ENCODE data around the gene UGT3A2.

DNA sequence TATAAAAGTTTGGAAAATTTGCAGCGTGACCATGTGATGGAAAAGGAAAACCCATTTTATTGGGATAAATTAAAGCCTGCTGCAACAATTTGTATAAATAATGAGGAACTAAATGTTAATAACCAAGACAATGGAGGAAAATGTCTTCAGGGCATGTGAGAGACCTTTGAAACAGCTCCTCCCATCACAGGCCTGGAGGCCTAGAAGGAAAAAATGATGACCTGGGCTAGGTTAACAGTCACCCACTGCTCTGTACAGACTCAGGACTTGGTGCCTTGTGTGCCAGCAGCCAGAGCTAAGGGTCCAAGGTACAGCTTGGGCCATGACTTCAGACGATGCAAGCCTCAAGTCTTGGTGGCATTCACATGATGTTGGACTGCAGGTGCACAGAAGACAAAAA is 53.5 kb downstream of the UGT3A2 start:
- TF ChIP-seq, protein P1, sequence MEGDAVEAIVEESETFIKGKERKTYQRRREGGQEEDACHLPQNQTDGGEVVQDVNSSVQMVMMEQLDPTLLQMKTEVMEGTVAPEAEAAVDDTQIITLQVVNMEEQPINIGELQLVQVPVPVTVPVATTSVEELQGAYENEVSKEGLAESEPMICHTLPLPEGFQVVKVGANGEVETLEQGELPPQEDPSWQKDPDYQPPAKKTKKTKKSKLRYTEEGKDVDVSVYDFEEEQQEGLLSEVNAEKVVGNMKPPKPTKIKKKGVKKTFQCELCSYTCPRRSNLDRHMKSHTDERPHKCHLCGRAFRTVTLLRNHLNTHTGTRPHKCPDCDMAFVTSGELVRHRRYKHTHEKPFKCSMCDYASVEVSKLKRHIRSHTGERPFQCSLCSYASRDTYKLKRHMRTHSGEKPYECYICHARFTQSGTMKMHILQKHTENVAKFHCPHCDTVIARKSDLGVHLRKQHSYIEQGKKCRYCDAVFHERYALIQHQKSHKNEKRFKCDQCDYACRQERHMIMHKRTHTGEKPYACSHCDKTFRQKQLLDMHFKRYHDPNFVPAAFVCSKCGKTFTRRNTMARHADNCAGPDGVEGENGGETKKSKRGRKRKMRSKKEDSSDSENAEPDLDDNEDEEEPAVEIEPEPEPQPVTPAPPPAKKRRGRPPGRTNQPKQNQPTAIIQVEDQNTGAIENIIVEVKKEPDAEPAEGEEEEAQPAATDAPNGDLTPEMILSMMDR (IDR thresholded peaks at IDR 0.05), result no peak
- TF ChIP-seq POLR2A (IDR thresholded peaks at IDR 0.05), result no peak
